Mesenchymal stem cell (in vitro differentiated cells and primary cell): ENCODE data around the gene TNFRSF4.
A peak's percentile ranks its signal among the peaks of the same experiment; 100 is the strongest.

Experiments used
- DNase-seq: peaks from one replicate; pipeline ENCODE4 v3.0.0-alpha.2; 2013
- H2AFZ ChIP-seq: one replicate; pipeline ENCODE4 v1.6.1; 2013; ENCODE audit warnings: low read depth, mild to moderate bottlenecking, control low read depth, inconsistent platforms, low read length, moderate library complexity
- H2AK5ac ChIP-seq: 2 replicates; pipeline ENCODE4 v1.6.1; 2013; ENCODE audit warnings: low read length, moderate library complexity, mild to moderate bottlenecking, inconsistent platforms; ENCODE audit not compliant: severe bottlenecking
- H2BK120ac ChIP-seq: one replicate; pipeline ENCODE4 v1.6.1; 2013; ENCODE audit warnings: low read depth, mild to moderate bottlenecking, inconsistent platforms, low read length, moderate library complexity
- H2BK12ac ChIP-seq, 2 experiments: one replicate each; pipeline ENCODE4 v1.6.1; 2013; ENCODE audit warnings: inconsistent platforms in 2 of 2, low read length in 2 of 2, mild to moderate bottlenecking in 2 of 2, moderate library complexity in 2 of 2, control low read depth in 1 of 2
- H2BK15ac ChIP-seq: one replicate; pipeline ENCODE4 v1.6.1; 2013; ENCODE audit warnings: mild to moderate bottlenecking, low read depth, inconsistent platforms; ENCODE audit not compliant: poor library complexity, severe bottlenecking
- H2BK5ac ChIP-seq: 2 replicates; pipeline ENCODE4 v1.6.1; 2013; ENCODE audit warnings: low read depth, mild to moderate bottlenecking, low read length, control low read depth, inconsistent platforms; ENCODE audit not compliant: poor library complexity, severe bottlenecking
- H3K14ac ChIP-seq, 2 experiments: one replicate each; pipeline ENCODE4 v1.6.1; 2013; ENCODE audit warnings: inconsistent platforms in 2 of 2, low read length in 2 of 2, control low read depth in 1 of 2, mild to moderate bottlenecking in 1 of 2, moderate library complexity in 1 of 2
- H3K18ac ChIP-seq, 2 experiments: one replicate each; pipeline ENCODE4 v1.6.1; 2013; ENCODE audit warnings: inconsistent platforms in 2 of 2, low read length in 2 of 2, control low read depth in 1 of 2, low read depth in 1 of 2, mild to moderate bottlenecking in 1 of 2
- H3K23ac ChIP-seq, 2 experiments: one replicate each; pipeline ENCODE4 v1.6.1; 2013; ENCODE audit warnings: inconsistent platforms in 2 of 2, low read length in 2 of 2, mild to moderate bottlenecking in 2 of 2, moderate library complexity in 2 of 2, control low read depth in 1 of 2
- H3K27ac ChIP-seq: 2 replicates; pipeline ENCODE4 v1.5.1; 2013; ENCODE audit warnings: mild to moderate bottlenecking, moderate library complexity, low read length, control low read depth, inconsistent platforms; ENCODE audit not compliant: poor library complexity, severe bottlenecking
- H3K27me3 ChIP-seq, 2 experiments: 2 replicates each; pipeline versions ENCODE4 v1.6.1 to v1.7.0; 2013; ENCODE audit warnings: low read length in 2 of 2, mild to moderate bottlenecking in 2 of 2, moderate library complexity in 2 of 2, control low read depth in 1 of 2, inconsistent platforms in 1 of 2; ENCODE audit not compliant: control insufficient read depth in 1 of 2, insufficient read depth in 1 of 2
- H3K36me3 ChIP-seq, 2 experiments: 2 replicates each; pipeline versions ENCODE4 v1.6.1 to v1.7.0; 2013; ENCODE audit warnings: low read length in 2 of 2, control low read depth in 1 of 2, inconsistent platforms in 1 of 2, low read depth in 1 of 2, mild to moderate bottlenecking in 1 of 2; ENCODE audit not compliant: insufficient read depth in 2 of 2, control insufficient read depth in 1 of 2
- H3K4ac ChIP-seq, 2 experiments: one replicate each; pipeline ENCODE4 v1.6.1; 2013; ENCODE audit warnings: inconsistent platforms in 2 of 2, low read length in 2 of 2, mild to moderate bottlenecking in 2 of 2, moderate library complexity in 2 of 2, control low read depth in 1 of 2, low read depth in 1 of 2
- H3K4me1 ChIP-seq: 2 replicates; pipeline ENCODE4 v1.6.1; 2013; ENCODE audit warnings: low read depth, low read length, control low read depth; ENCODE audit not compliant: control insufficient read depth, insufficient read depth
- H3K4me2 ChIP-seq: 2 replicates; pipeline ENCODE4 v1.6.1; 2013; ENCODE audit warnings: low read length, mild to moderate bottlenecking, inconsistent platforms; ENCODE audit not compliant: poor library complexity, severe bottlenecking
- H3K4me3 ChIP-seq, 2 experiments: 2 replicates each; pipeline versions ENCODE4 v1.5.1 to v1.7.0; 2013; ENCODE audit warnings: low read length in 2 of 2, mild to moderate bottlenecking in 2 of 2, control low read depth in 1 of 2, low read depth in 1 of 2; ENCODE audit not compliant: insufficient read depth in 1 of 2
- H3K79me1 ChIP-seq: replicated peaks from 2 replicates; pipeline ENCODE4 v1.6.1; 2013; ENCODE audit warnings: mild to moderate bottlenecking, control low read depth, low read length, inconsistent platforms; ENCODE audit not compliant: poor library complexity, severe bottlenecking
- H3K9ac ChIP-seq: 2 replicates; pipeline ENCODE4 v1.7.0; 2013; ENCODE audit warnings: mild to moderate bottlenecking, low read length, moderate library complexity
- H3K9me3 ChIP-seq: 2 replicates; pipeline ENCODE4 v1.7.0; 2013; ENCODE audit warnings: mild to moderate bottlenecking, low read length; ENCODE audit not compliant: control insufficient read depth
- H4K8ac ChIP-seq: one replicate; pipeline ENCODE4 v1.6.1; 2013; ENCODE audit warnings: inconsistent platforms, mild to moderate bottlenecking, low read length, moderate library complexity
- H4K91ac ChIP-seq: one replicate; pipeline ENCODE4 v1.6.1; 2013; ENCODE audit warnings: mild to moderate bottlenecking, low read length, inconsistent platforms
- WGBS: methylation state at CpG from one replicate; pipeline ENCODE4 v1.1.7; 2013; ENCODE audit warnings: mixed read lengths; 5-methylcytosine and 5-hydroxymethylcytosine counted together

TNFRSF4 gene

DNA sequence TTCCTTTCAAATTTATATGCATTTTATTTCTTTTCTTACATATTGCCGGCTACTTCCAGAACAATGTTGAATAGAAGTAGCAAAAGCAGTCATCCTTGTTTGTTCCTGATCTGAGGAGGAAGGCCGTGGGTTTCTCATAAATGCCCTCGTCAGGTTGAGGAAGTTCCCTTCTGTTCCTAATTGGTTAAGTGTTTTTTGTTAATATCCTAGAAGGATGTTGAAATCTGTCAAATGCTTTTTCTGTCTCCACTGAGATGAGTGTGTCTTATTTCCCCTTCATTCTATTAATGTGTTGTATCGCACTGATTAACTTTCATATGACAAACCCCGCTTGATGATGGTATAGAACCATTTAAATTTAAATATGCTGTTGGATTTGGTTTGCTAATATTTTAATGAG is 24.8 kb downstream of the TNFRSF4 start:
- no peak overlapping the region for H2BK12ac ChIP-seq
- no peak overlapping the region for H3K9ac ChIP-seq
- H3K4ac ChIP-seq: no peak overlapping the region
- H3K4me2 ChIP-seq: no peak overlapping the region
- no peak for DNase-seq
- H3K36me3 ChIP-seq: no peaks in the 10 kb centered on the region
- peaks cover 5% of the 10 kb centered on the region for H3K4me1 ChIP-seq
- H3K14ac ChIP-seq: no peak overlapping the region
- H3K79me1 ChIP-seq: no peaks in the 10 kb centered on the region
- H3K9me3 ChIP-seq: peaks cover under 1% of the 10 kb centered on the region
- whole genome bisulfite sequencing: 89% methylated on average over 5 of the region's 5 CpGs
- H3K27ac ChIP-seq: no peak overlapping the region
- no peak overlapping the region for H2BK120ac ChIP-seq
- no peak overlapping the region for H3K23ac ChIP-seq
- peaks cover 0 to 19% of the 10 kb centered on the region in 2 experiments for H3K27me3 ChIP-seq
- no peak overlapping the region for H2AFZ ChIP-seq
- H2AK5ac ChIP-seq: no peak overlapping the region
- no peak overlapping the region for H4K8ac ChIP-seq
- no peak overlapping the region for H4K91ac ChIP-seq
- H2BK5ac ChIP-seq: no peak overlapping the region
- no peak overlapping the region for H2BK15ac ChIP-seq
- no peak overlapping the region for H3K4me3 ChIP-seq
- H3K18ac ChIP-seq: no peak overlapping the region

DNA sequence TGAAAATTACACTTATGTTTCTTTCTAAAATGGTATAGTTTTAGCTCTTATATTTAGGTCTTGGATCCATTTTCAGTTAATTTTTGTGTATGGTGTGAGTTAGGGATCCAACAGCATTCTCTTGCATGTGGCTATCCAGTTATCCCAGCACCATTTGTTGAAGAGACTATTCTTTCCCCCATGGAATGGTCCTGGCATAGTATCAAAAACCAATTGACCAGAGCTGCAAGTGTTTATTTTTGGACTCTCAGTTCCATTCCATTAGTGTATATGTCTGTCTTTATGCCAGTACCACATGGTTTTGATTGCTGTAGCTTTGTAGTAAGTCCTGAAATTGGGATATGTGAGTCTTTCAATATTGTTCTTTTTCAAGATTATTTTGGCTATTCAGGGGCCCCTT is 26.0 kb downstream of the TNFRSF4 start:
- Histone ChIP-seq H2BK12ac (no peak overlapping the region), H4K8ac (no peak overlapping the region), H2AK5ac (no peak overlapping the region), H2BK15ac (no peak overlapping the region), H3K4me1 (peaks cover 5% of the 10 kb centered on the region), H2BK5ac (no peak overlapping the region), H4K91ac (no peak overlapping the region), H3K9ac (no peak overlapping the region), H2AFZ (no peak overlapping the region), H3K18ac (no peak overlapping the region), H3K27me3 (peaks cover 0 to 31% of the 10 kb centered on the region in 2 experiments), H3K9me3 (no peaks in the 10 kb centered on the region), H3K27ac (no peak overlapping the region), H3K4me3 (no peak overlapping the region), H3K4me2 (no peak overlapping the region), H3K36me3 (no peaks in the 10 kb centered on the region), H3K14ac (no peak overlapping the region), H2BK120ac (no peak overlapping the region), H3K23ac (no peak overlapping the region), H3K4ac (no peak overlapping the region), H3K79me1 (no peaks in the 10 kb centered on the region)
- peak; percentile 36 for DNase-seq

DNA sequence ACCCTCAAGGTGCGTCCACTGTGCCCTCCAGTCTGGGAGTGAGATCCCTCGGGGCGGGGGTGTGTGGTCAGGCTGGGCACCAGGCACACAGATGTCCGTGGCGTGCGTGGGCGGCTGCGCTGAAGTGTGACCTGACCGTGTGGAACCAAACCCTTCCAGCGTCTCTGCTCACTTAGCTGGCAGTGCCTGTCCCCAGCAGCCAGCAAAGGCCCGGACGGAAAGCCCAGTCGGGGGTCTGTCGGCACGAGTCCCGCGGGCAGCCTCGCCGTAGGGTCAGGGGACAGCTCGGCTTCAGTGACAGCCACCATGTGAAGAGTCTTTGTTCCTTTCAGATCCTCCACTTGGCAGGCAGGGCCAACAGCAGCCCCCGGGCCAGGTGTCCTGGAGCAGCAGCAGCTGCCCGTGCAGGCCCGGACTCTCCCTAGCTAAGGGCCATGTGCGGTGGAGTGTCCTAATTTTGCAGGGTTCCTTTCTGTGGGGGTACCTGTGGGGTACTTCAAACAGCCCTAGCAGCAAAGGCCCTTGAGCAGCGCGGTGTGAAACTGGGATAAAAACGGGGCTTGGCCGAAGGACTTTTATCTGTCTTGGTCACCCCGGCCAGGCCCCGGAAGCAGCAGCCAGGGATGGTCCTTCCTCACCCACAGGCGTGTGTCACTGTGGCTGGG is 28.7 kb downstream of the TNFRSF4 start:
- Histone ChIP-seq H2BK5ac (no peak overlapping the region), H2AK5ac (no peak overlapping the region), H2BK15ac (no peak overlapping the region), H3K27me3 (peaks cover 0 to 46% of the 10 kb centered on the region in 2 experiments), H4K91ac (no peak overlapping the region), H3K9ac (no peak overlapping the region), H3K14ac (no peak overlapping the region), H3K79me1 (no peaks in the 10 kb centered on the region), H3K9me3 (no peaks in the 10 kb centered on the region), H3K23ac (no peak overlapping the region), H3K27ac (no peak overlapping the region), H4K8ac (no peak overlapping the region), H3K4me3 (no peak overlapping the region), H3K4ac (no peak overlapping the region), H2BK120ac (no peak overlapping the region), H2AFZ (no peak overlapping the region), H3K36me3 (no peaks in the 10 kb centered on the region), H3K18ac (no peak overlapping the region), H2BK12ac (peak overlapping the region in 1 of 2 experiments; percentile 3), H3K4me2 (no peak overlapping the region), H3K4me1 (peaks cover 17% of the 10 kb centered on the region)
- DNase-seq: no peak
- 92% methylated on average over 31 of the region's 31 CpGs for WGBS

DNA sequence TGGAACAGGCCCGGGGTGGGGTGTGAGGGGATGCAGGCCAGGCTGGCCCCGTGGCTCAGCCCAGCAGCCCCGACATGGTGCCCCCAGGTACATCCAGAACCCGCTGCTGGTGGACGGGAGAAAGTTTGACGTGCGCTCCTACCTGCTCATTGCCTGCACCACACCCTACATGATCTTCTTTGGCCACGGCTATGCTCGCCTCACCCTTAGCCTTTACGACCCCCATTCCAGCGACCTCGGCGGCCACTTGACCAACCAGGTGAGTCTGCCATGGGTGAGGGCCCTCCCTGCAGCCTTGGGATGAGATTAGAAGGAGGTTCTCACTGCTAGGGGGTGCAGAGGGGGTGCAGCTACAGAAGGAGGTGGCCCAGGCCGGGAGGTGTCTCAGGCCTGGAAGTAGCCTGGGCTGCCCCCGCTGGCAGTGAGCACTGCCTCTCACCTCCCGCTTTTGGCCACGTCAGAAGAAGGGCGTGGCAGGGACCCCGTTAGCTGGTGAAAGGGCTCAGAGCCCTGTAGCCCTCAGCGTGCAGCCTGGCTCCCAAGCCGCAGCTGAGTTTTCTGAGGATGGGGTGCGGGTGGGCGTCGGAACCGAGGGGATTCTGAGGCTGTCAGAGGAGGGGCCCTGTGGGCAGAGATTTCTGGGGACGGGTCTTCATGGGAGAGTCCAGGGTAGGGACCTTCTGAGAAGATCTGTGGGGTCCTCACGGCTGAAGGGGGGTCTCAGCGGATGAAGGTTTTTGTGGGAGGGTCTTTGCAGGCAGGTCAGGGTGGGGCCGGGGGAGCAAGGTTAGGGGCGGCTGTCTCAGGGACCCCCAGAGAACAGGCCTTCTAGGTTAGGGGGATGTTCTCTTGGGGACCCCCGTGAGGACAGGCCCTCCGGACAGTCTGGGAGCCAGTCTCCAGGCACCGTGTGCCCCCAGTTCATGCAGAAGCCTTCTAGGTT is 29.8 kb downstream of the TNFRSF4 start:
- no peak overlapping the region for H3K14ac ChIP-seq
- H3K27ac ChIP-seq: no peak overlapping the region
- no peak overlapping the region for H3K23ac ChIP-seq
- no peak overlapping the region for H4K91ac ChIP-seq
- no peaks in the 10 kb centered on the region for H3K79me1 ChIP-seq
- H2BK120ac ChIP-seq: no peak overlapping the region
- H3K4me2 ChIP-seq: no peak overlapping the region
- no peak overlapping the region for H3K18ac ChIP-seq
- no peak overlapping the region for H4K8ac ChIP-seq
- no peak overlapping the region for H3K4ac ChIP-seq
- no peaks in the 10 kb centered on the region for H3K9me3 ChIP-seq
- no peak overlapping the region for H2BK15ac ChIP-seq
- H3K27me3 ChIP-seq: peaks cover 0 to 46% of the 10 kb centered on the region in 2 experiments
- no peak overlapping the region for H2BK12ac ChIP-seq
- H3K9ac ChIP-seq: no peak overlapping the region
- H3K4me1 ChIP-seq: peaks cover 27% of the 10 kb centered on the region
- H2AK5ac ChIP-seq: no peak overlapping the region
- WGBS: 92% methylated on average over 30 of the region's 33 CpGs
- H2BK5ac ChIP-seq: no peak overlapping the region
- H3K36me3 ChIP-seq: no peaks in the 10 kb centered on the region
- DNase-seq: no peak
- no peak overlapping the region for H3K4me3 ChIP-seq
- H2AFZ ChIP-seq: no peak overlapping the region
